H9 (cell line): ENCODE measurements around the gene CCDC149. TPM values are rescaled to one million over a fixed set of nuclear protein-coding genes. Genes with fewer than 3 reads are reported as not detected.

ENCODE experiments used
- DNase-seq: peaks from one replicate; pipeline ENCODE4 v3.0.0-alpha.2; 2017
- H2AFZ ChIP-seq: one replicate; pipeline ENCODE4 v1.6.1; 2013; ENCODE audit warnings: mild to moderate bottlenecking, low read length, control low read depth, moderate library complexity
- H2AK5ac ChIP-seq: 2 replicates; pipeline ENCODE4 v1.6.1; 2013; ENCODE audit warnings: low read length, control low read depth, mixed read lengths; ENCODE audit not compliant: insufficient read length
- H2BK120ac ChIP-seq: one replicate; pipeline ENCODE4 v1.6.1; 2013; ENCODE audit warnings: low read depth, mild to moderate bottlenecking, low read length, control low read depth, inconsistent platforms; ENCODE audit not compliant: poor library complexity, severe bottlenecking
- H2BK12ac ChIP-seq: 2 replicates; pipeline ENCODE4 v1.6.1; 2013; ENCODE audit warnings: low read length, control low read depth, mixed read lengths, low read depth; ENCODE audit not compliant: insufficient read length
- H2BK15ac ChIP-seq: 2 replicates; pipeline ENCODE4 v1.6.1; 2013; ENCODE audit warnings: low read depth, low read length, control low read depth
- H2BK20ac ChIP-seq: one replicate; pipeline ENCODE4 v1.6.1; 2013; ENCODE audit warnings: low read depth, mild to moderate bottlenecking, low read length, control low read depth, inconsistent platforms; ENCODE audit not compliant: poor library complexity, severe bottlenecking
- H2BK5ac ChIP-seq: 2 replicates; pipeline ENCODE4 v1.6.1; 2013; ENCODE audit warnings: low read length, control low read depth, mixed read lengths; ENCODE audit not compliant: insufficient read length
- H3K14ac ChIP-seq: 2 replicates; pipeline ENCODE4 v1.6.1; 2013; ENCODE audit warnings: low read length, control low read depth; ENCODE audit not compliant: insufficient read depth
- H3K18ac ChIP-seq: 2 replicates; pipeline ENCODE4 v1.6.1; 2013; ENCODE audit warnings: low read depth, mild to moderate bottlenecking, mixed read lengths, low read length, control low read depth; ENCODE audit not compliant: insufficient read length
- H3K23ac ChIP-seq: 2 replicates; pipeline ENCODE4 v1.6.1; 2013; ENCODE audit warnings: low read length, control low read depth, mixed read lengths, low read depth; ENCODE audit not compliant: insufficient read length
- H3K23me2 ChIP-seq: 2 replicates; pipeline ENCODE4 v1.6.1; 2013; ENCODE audit warnings: low read depth, mild to moderate bottlenecking, mixed read lengths, low read length, control low read depth; ENCODE audit not compliant: insufficient read length, poor library complexity, severe bottlenecking
- H3K27ac ChIP-seq: 2 replicates; pipeline ENCODE4 v1.5.1; 2013; ENCODE audit warnings: low read length, control low read depth, mixed read lengths, low read depth; ENCODE audit not compliant: insufficient read length
- H3K27me3 ChIP-seq: 2 replicates; pipeline ENCODE4 v1.6.1; 2013; ENCODE audit warnings: low read length, control low read depth, inconsistent platforms; ENCODE audit not compliant: insufficient read depth
- H3K4ac ChIP-seq: 2 replicates; pipeline ENCODE4 v1.6.1; 2013; ENCODE audit warnings: low read depth, mild to moderate bottlenecking, control low read depth, inconsistent platforms, low read length, moderate library complexity
- H3K4me1 ChIP-seq: 2 replicates; pipeline ENCODE4 v1.6.1; 2013; ENCODE audit warnings: low read length, control low read depth, inconsistent platforms; ENCODE audit not compliant: insufficient read depth
- H3K4me2 ChIP-seq: 2 replicates; pipeline ENCODE4 v1.6.1; 2013; ENCODE audit warnings: low read length, control low read depth, mixed read lengths; ENCODE audit not compliant: insufficient read length, insufficient read depth
- H3K56ac ChIP-seq: 2 replicates; pipeline ENCODE4 v1.6.1; 2013; ENCODE audit warnings: low read depth, mild to moderate bottlenecking, mixed read lengths, low read length, control low read depth; ENCODE audit not compliant: insufficient read length
- H3K79me1 ChIP-seq: 2 replicates; pipeline ENCODE4 v1.6.1; 2013; ENCODE audit warnings: low read depth, mild to moderate bottlenecking, moderate library complexity, low read length, control low read depth, inconsistent platforms; ENCODE audit not compliant: insufficient read depth, poor library complexity, severe bottlenecking
- H3K79me2 ChIP-seq: 2 replicates; pipeline ENCODE4 v1.6.1; 2013; ENCODE audit warnings: low read length, control low read depth, inconsistent platforms; ENCODE audit not compliant: insufficient read depth
- H3K9ac ChIP-seq: 2 replicates; pipeline ENCODE4 v1.6.1; 2013; ENCODE audit warnings: low read length, control low read depth, mixed read lengths; ENCODE audit not compliant: insufficient read length; ENCODE audit errors: extremely low read depth
- H3K9me3 ChIP-seq: one replicate; pipeline ENCODE4 v1.6.1; 2013; ENCODE audit warnings: low read depth, low read length, inconsistent platforms; ENCODE audit not compliant: control insufficient read depth
- H3T11ph ChIP-seq: one replicate; pipeline ENCODE4 v1.6.1; 2013; ENCODE audit warnings: mild to moderate bottlenecking, low read length, control low read depth, inconsistent platforms
- H4K20me1 ChIP-seq: one replicate; pipeline ENCODE4 v1.6.1; 2013; ENCODE audit not compliant: control insufficient read depth, insufficient read length, insufficient read depth
- H4K5ac ChIP-seq: 2 replicates; pipeline ENCODE4 v1.6.1; 2013; ENCODE audit warnings: low read depth, mild to moderate bottlenecking, mixed read lengths, low read length, control low read depth; ENCODE audit not compliant: insufficient read length
- H4K8ac ChIP-seq: replicated peaks from 2 replicates; pipeline ENCODE4 v1.6.1; 2013; ENCODE audit warnings: low read length, control low read depth, mixed read lengths, low read depth; ENCODE audit not compliant: insufficient read length
- H4K91ac ChIP-seq: 2 replicates; pipeline ENCODE4 v1.6.1; 2013; ENCODE audit warnings: low read depth, mild to moderate bottlenecking, moderate library complexity, mixed read lengths, low read length, control low read depth; ENCODE audit not compliant: insufficient read length
- H3K27ac Mint-ChIP-seq, 3 experiments: 2 replicates in 2 of 3; 3 replicates in 1 of 3; pipeline ENCODE4 v1.8.0; 2020 to 2021; ENCODE audit warnings: mixed read lengths in 3 of 3, mild to moderate bottlenecking in 1 of 3, moderate library complexity in 1 of 3
- H3K27me3 Mint-ChIP-seq: 2 replicates; pipeline ENCODE4 v1.8.0; 2021; ENCODE audit warnings: low read depth, mild to moderate bottlenecking, moderate library complexity, mixed read lengths
- H3K36me3 Mint-ChIP-seq, 3 experiments: 2 replicates in 2 of 3; 3 replicates in 1 of 3; pipeline ENCODE4 v1.8.0; 2020 to 2021; ENCODE audit warnings: low read depth in 3 of 3, mixed read lengths in 3 of 3; ENCODE audit not compliant: insufficient read depth in 1 of 3
- H3K4me1 Mint-ChIP-seq, 2 experiments: 2 replicates each; pipeline ENCODE4 v1.8.0; 2020; ENCODE audit warnings: mixed read lengths in 2 of 2
- H3K4me3 Mint-ChIP-seq, 2 experiments: 2 replicates in 1 of 2; 3 replicates in 1 of 2; pipeline ENCODE4 v1.8.0; 2020 to 2021; ENCODE audit warnings: mild to moderate bottlenecking in 2 of 2, mixed read lengths in 2 of 2, moderate library complexity in 1 of 2
- H3K9me3 Mint-ChIP-seq, 2 experiments: 2 replicates in 1 of 2; 3 replicates in 1 of 2; pipeline ENCODE4 v1.8.0; 2020; ENCODE audit warnings: mild to moderate bottlenecking in 2 of 2, mixed read lengths in 2 of 2, moderate library complexity in 1 of 2
- CTCF ChIP-seq: fragments of 200-600 bp; sonication (generic); conservative IDR thresholded peaks from 3 replicates; pipeline ENCODE4 v1.8.0; 2021; ENCODE audit warnings: antibody characterized with exemption, mild to moderate bottlenecking
- WGBS: extraction: QIAGEN DNeasy Blood & Tissue Kit; methylation state at CpG from one replicate; pipeline ENCODE4 v1.1.7; 2013; ENCODE audit warnings: missing lambda C conversion rate, low lambda C conversion rate, mixed read lengths; ENCODE audit not compliant: insufficient read length; ENCODE audit errors: extremely low coverage; 5-methylcytosine and 5-hydroxymethylcytosine counted together
- total RNA-seq: library from RNA; stranded (reverse); gene quantifications from 2 replicates; pipeline ENCODE4 v1.2.1, GENCODE V29; 2021

The CCDC149 gene
- total RNA-seq, 1 experiment from 2014 or later: 4.5 TPM

DNA sequence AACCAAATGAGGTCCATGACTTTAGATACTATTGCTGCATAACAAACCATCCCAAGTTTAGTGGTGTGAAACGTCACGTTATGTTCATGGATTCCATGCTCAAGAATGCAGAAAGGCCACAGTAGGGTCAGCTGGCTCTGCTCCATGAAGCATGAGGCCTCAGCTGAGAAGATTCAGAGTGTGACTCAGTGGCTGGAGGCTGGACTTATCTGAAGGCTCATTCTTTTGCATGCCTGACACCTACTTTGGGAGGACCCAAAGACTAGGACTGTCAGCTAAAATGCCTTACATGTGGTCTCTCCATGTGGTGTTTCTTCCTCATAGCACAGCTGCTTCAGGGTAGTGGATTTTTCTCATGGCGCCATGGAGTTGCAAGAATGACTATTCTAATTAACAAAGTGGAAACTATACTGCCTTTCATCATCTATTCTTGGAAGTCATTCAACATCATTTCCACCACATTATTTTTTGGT lies 11.5 kb upstream of the CCDC149 start:
- Histone ChIP-seq H3K4me2 (no peak overlapping the region), H2BK12ac (no peak overlapping the region), H3K79me2 (no peaks in the 10 kb centered on the region), H4K20me1 (no peaks in the 10 kb centered on the region), H3K23me2 (no peaks in the 10 kb centered on the region), H3T11ph (no peak overlapping the region), H3K27ac (no peak overlapping the region), H3K4ac (no peak overlapping the region), H3K79me1 (no peaks in the 10 kb centered on the region), H3K4me1 (peaks cover 3% of the 10 kb centered on the region; the same call in 1 of the 2 replicates), H2AK5ac (no peak overlapping the region), H3K14ac (no peak overlapping the region), H4K5ac (no peak overlapping the region), H3K27me3 (no peaks in the 10 kb centered on the region), H2AFZ (no peak overlapping the region), H4K91ac (no peak overlapping the region), H2BK20ac (no peak overlapping the region), H3K23ac (no peak overlapping the region), H2BK15ac (no peak overlapping the region), H4K8ac (no peak overlapping the region), H2BK120ac (no peak overlapping the region), H3K9me3 (no peaks in the 10 kb centered on the region), H3K56ac (no peak overlapping the region), H3K18ac (no peak overlapping the region), H3K9ac (no peak overlapping the region), H2BK5ac (no peak overlapping the region)
- Mint-ChIP-seq H3K9me3 (peaks cover 4 to 7% of the 10 kb centered on the region in 2 experiments), H3K4me1 (peaks cover 20 to 27% of the 10 kb centered on the region in 2 experiments), H3K27ac (no peak overlapping the region), H3K27me3 (peaks cover 17% of the 10 kb centered on the region), H3K4me3 (no peak overlapping the region), H3K36me3 (peaks cover 0 to 10% (median 2%) of the 10 kb centered on the region in 3 experiments; a peak in 3 of 7 replicates)
- no peak for DNase-seq
- no CpG with 5 or more reads among the region's 3 CpGs for WGBS
- TF ChIP-seq CTCF: no peak
